Measurements from ENCODE around the gene TAGLN.

Gene TAGLN

GRCh38 chr11:117214404-117215110, 15.4 kb downstream of the TAGLN start:
- no peak for DNase-seq (ENCODE audit: low read depth, low spot score)

- DNase-seq (ENCODE audit: low read depth, low spot score) = peak; percentile 74
These were observed 18.2 kb downstream of the TAGLN start for GRCh38 chr11:117217141-117218084.

GRCh38 chr11:117218133-117218915, 19.2 kb downstream of the TAGLN start:
- DNase-seq (ENCODE audit: low read depth, low spot score) = peak; percentile 58

GRCh38 chr11:117219001-117219400, 19.8 kb downstream of the TAGLN start:
- DNase-seq (ENCODE audit: low read depth, low spot score) = peak; percentile 0

- DNase-seq (ENCODE audit: low read depth, low spot score) = no peak
These were observed 20.3 kb downstream of the TAGLN start for GRCh38 chr11:117219455-117219854.

GRCh38 chr11:117219995-117220394, 20.8 kb downstream of the TAGLN start:
- DNase-seq (ENCODE audit: low read depth, low spot score) = no peak

GRCh38 chr11:117220568-117220967, 21.4 kb downstream of the TAGLN start:
- DNase-seq (ENCODE audit: low read depth, low spot score) = no peak

- no peak for DNase-seq (ENCODE audit: low read depth, low spot score)
These were observed 22.0 kb downstream of the TAGLN start for GRCh38 chr11:117220999-117221774.

GRCh38 chr11:117221775-117222517, 22.8 kb downstream of the TAGLN start:
- peak; percentile 57 for DNase-seq (ENCODE audit: low read depth, low spot score)

- DNase-seq (ENCODE audit: low read depth, low spot score) = no peak
These were observed 24.0 kb downstream of the TAGLN start for GRCh38 chr11:117222991-117223740.

GRCh38 chr11:117223741-117224689, 24.8 kb downstream of the TAGLN start:
- DNase-seq (ENCODE audit: low read depth, low spot score) = no peak

- no peak for DNase-seq (ENCODE audit: low read depth, low spot score)
These were observed 26.5 kb downstream of the TAGLN start for GRCh38 chr11:117225553-117226170.

- peak; percentile 86 for DNase-seq (ENCODE audit: low read depth, low spot score)
These were observed 27.5 kb downstream of the TAGLN start for GRCh38 chr11:117226388-117227385.

GRCh38 chr11:117228091-117228490, 28.9 kb downstream of the TAGLN start:
- DNase-seq (ENCODE audit: low read depth, low spot score) = no peak

GRCh38 chr11:117229411-117229810, 30.2 kb downstream of the TAGLN start:
- DNase-seq (ENCODE audit: low read depth, low spot score) = no peak

GRCh38 chr11:117229931-117230285, 30.7 kb downstream of the TAGLN start:
- DNase-seq (ENCODE audit: low read depth, low spot score) = no peak
